NCI-H2227 treated with DMSO at 0.1 percent for 48 hours (cell line): Measurements from ENCODE around the gene STXBP6.

Source experiments
- DNase-seq: peaks from one replicate; lab custom pipeline; 2025; lab: John Stamatoyannopoulos, UW

The STXBP6 gene

GRCh38 chr14:24831677-24832076 lies 218.3 kb downstream of the STXBP6 start:
- DNase-seq = no peak

- DNase-seq = no peak
Observed at GRCh38 chr14:24829862-24830261, 220.1 kb downstream of the STXBP6 start.

- DNase-seq = no peak
Observed at GRCh38 chr14:24828486-24828885, 221.5 kb downstream of the STXBP6 start.

- DNase-seq = no peak
Observed at GRCh38 chr14:24826390-24826789, 223.6 kb downstream of the STXBP6 start.

GRCh38 chr14:24820616-24821015 lies 229.3 kb downstream of the STXBP6 start:
- DNase-seq = no peak

- DNase-seq = no peak
Observed at GRCh38 chr14:24818823-24819341, 231.1 kb downstream of the STXBP6 start.

- DNase-seq = peak; percentile 40
Observed at GRCh38 chr14:24818058-24818822, 231.7 kb downstream of the STXBP6 start.

- DNase-seq = no peak
Observed at GRCh38 chr14:24817212-24818057, 232.5 kb downstream of the STXBP6 start.

- DNase-seq = no peak
Observed at GRCh38 chr14:24816929-24817211, 233.1 kb downstream of the STXBP6 start.

GRCh38 chr14:24816011-24816928 lies 233.7 kb downstream of the STXBP6 start:
- DNase-seq = no peak

- DNase-seq = no peak
Observed at GRCh38 chr14:24815543-24815942, 234.4 kb downstream of the STXBP6 start.

- DNase-seq = no peak
Observed at GRCh38 chr14:24814944-24815343, 235.0 kb downstream of the STXBP6 start.

- no peak for DNase-seq
Observed at GRCh38 chr14:24814346-24814745, 235.6 kb downstream of the STXBP6 start.

- DNase-seq = no peak
Observed at GRCh38 chr14:24813819-24814259, 236.1 kb downstream of the STXBP6 start.

GRCh38 chr14:24813089-24813815 lies 236.7 kb downstream of the STXBP6 start:
- DNase-seq = no peak

- no peak for DNase-seq
Observed at GRCh38 chr14:24809135-24809534, 240.8 kb downstream of the STXBP6 start.

- DNase-seq = no peak
Observed at GRCh38 chr14:24808412-24808811, 241.5 kb downstream of the STXBP6 start.

- peak; percentile 33 for DNase-seq
Observed at GRCh38 chr14:24806061-24806678, 243.8 kb downstream of the STXBP6 start.

GRCh38 chr14:24804552-24805212 lies 245.3 kb downstream of the STXBP6 start:
- DNase-seq = no peak

GRCh38 chr14:24803933-24804494 lies 245.9 kb downstream of the STXBP6 start:
- no peak for DNase-seq
